AG08395 (cell line): ENCODE results near the gene SAV1.
"Not testable (repeated sequence)": the region's sequence is repeated elsewhere in the genome, so short reads cannot be mapped to it uniquely, and the experiment has no call there.

Experiments used
- DNase-seq: peaks from one replicate; pipeline ENCODE4 v3.0.0; 2012; ENCODE audit warnings: mixed read lengths, low spot score

The SAV1 gene

GRCh38 chr14:50665300-50665699 is 2.8 kb downstream of the SAV1 start:
- DNase-seq = not testable (repeated sequence)

DNA sequence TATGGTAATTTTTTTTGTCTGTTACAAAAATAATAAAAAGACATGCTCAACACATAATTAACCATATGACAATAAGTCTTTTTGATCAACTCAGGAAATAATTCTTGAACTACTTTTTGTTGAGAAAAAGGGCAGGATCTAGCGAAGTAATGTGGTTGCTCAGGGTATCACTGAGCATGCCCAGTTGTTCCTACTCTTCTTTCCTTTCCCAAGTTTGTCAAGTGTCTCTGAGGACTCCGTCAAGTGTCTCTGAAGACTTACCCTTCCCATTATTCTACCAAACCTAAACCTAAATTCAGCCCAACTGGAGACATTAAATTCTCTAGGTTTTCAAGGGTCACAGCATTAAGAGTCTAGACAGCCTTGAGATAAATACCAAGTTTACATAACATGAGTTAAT is 3.5 kb downstream of the SAV1 start:
- not testable (repeated sequence) for DNase-seq

- no peak for DNase-seq
These were observed 8.7 kb downstream of the SAV1 start for GRCh38 chr14:50659327-50659974.

GRCh38 chr14:50658203-50658602 is 9.9 kb downstream of the SAV1 start:
- peak; percentile 48 for DNase-seq

DNA sequence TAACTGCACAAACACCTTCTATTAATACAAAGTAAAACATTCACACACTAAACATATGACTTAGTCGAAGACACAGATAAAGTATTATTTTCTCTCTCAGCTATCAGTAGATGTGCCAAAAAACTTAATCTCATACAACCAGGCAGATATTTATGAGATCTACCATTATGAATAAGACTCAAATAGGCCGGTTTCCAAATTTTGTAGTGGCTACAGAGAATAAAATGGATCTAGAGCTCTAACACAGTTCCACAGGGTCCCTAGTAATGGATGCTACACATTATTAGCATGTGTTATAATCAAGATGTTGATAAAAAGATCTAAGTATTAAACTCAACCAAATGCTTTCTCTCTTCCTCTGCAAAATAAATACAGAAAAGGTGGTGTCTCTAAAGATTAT is 10.4 kb downstream of the SAV1 start:
- DNase-seq = no peak

DNA sequence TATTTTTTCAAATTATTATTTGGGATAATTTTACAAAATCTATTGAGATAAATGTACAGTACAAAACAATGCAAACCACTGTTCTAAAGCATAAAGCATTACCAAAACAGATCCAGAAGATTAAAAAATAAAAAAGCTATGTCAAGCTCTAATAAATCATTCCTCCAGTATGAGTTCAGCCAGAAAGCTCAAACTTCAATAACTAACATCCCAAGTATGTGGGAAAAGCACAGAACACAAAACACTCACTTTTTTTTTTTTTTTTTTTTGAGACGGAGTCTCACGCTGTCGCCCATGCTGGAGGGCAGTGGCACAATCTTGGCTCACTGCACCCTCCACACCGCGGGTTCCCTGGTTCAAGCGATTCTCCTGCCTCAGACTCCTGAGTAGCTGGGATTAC is 11.3 kb downstream of the SAV1 start:
- DNase-seq = no peak

GRCh38 chr14:50649691-50650090 is 18.4 kb downstream of the SAV1 start:
- DNase-seq = no peak

- no peak for DNase-seq
These were observed 20.4 kb downstream of the SAV1 start for GRCh38 chr14:50647753-50648152.

DNA sequence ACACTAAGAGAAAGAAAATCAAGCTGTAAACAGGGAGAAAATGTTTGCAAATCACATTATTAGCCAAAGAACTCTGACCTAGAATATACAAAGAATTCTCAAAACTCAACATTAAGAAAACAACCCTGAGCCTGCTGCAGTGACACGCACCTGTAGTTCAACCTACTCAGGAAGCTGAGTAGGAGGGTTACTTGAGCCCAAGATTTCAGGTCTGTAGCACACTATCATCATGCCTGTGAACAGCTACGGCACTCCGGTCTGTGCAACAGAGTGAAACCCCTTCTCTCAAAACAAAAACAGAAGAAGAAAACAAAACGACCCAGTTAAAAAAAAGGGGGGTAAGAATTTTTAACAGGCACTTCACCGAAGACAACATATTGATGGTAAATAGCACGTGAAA is 20.8 kb downstream of the SAV1 start:
- no peak for DNase-seq

GRCh38 chr14:50635141-50635540 is 33.0 kb downstream of the SAV1 start:
- DNase-seq = no peak

DNA sequence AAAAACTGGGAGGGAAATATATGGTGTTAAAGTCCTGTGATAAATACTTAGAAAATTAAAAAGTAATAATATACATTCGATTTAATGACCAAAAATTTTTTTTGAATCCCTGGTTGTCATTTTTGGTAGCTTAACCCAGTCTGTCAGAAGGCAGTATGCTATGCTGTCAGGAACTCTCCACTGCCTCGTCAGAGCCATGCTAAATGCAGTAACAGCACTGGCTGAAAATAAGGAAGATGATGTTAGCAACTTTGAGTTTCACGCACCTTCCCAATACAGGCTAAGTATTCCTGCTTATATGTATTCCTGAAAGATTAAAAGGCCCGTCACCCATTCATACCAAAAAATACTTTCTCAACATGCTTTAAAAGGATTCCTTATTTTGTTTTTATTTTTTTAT is 34.2 kb downstream of the SAV1 start:
- no peak for DNase-seq

DNA sequence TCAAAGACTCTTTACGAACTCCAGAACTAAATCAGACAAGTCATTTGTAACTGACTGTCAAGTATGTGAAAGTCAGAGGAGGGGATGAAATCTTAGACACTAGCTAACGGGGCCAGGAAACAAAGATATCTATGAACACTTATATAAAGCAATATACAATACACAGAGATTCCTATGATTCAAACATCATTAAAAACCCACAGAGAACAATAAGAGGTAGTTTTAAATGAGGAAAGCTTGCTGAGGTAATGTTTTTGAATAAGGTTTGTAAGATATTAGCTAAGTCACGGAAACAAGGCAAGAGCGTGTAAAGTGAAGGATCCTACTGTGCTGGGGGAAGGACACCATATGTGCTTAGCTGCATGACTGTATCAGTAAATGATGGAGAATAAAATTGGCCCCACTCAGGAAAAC is 36.7 kb downstream of the SAV1 start:
- DNase-seq = peak; percentile 21

- DNase-seq = not testable (repeated sequence)
These were observed 43.2 kb downstream of the SAV1 start for GRCh38 chr14:50624947-50625346.

GRCh38 chr14:50624447-50624846 is 43.7 kb downstream of the SAV1 start:
- DNase-seq = no peak

DNA sequence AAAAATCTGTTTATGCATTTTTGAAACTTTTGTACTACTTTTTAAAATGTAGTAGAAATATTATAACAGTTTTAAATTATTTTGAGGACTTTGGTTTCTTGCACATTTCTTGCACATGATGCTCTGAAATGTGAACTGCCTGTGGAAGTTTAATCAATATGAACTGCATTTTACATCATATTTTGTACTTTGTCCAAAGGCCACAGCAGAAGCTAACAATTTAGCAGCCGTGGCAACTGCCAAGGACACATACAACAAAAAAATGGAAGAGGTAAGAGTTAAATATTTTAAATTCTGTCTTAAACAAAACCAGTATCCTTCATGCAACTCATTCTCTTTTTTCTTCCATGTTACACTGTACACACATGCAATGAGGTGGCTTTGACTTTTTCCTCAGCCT is 45.1 kb downstream of the SAV1 start:
- no peak for DNase-seq

GRCh38 chr14:50620341-50620740 is 47.8 kb downstream of the SAV1 start:
- no peak for DNase-seq

- peak; percentile 55 for DNase-seq
These were observed 48.5 kb downstream of the SAV1 start for GRCh38 chr14:50619569-50620141.

GRCh38 chr14:50616275-50616674 is 51.8 kb downstream of the SAV1 start:
- DNase-seq = no peak

DNA sequence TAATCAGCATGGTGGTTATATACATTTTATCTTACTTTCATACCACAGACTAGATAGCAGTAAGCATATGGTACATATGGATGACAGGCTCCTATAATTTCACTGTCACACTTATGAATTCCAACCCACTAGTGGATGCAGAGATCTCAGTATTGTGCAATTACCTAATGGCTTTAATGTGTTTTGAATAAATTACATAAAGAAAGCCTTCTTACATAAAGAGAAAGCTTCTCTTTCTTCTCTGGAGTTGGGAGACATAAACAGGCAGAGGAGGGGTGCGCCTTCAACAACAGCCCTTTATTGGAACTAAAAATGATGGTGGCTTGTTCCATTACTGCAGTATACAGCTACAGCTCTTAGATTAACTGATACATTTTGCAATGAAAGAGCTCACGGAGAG is 52.6 kb downstream of the SAV1 start:
- no peak for DNase-seq

- DNase-seq = no peak
These were observed 53.0 kb downstream of the SAV1 start for GRCh38 chr14:50615056-50615455.

DNA sequence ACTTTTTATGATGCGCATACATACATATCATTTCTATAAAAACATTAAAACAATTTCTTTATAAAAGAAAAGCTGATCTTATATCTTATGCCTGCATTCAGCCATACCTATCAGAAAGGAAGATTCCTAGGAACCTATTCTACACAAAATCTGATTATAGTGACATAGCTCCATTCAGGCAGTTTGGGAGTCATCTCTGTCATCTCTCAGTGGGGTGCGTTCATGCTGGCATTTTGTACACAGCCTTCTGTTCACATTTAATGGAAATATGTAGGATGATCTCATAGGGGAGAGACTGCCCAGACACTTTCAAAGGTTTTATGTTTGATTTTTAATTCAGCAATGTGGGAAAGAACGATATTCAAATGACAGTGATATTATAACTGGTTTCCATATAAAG is 55.3 kb downstream of the SAV1 start:
- no peak for DNase-seq

DNA sequence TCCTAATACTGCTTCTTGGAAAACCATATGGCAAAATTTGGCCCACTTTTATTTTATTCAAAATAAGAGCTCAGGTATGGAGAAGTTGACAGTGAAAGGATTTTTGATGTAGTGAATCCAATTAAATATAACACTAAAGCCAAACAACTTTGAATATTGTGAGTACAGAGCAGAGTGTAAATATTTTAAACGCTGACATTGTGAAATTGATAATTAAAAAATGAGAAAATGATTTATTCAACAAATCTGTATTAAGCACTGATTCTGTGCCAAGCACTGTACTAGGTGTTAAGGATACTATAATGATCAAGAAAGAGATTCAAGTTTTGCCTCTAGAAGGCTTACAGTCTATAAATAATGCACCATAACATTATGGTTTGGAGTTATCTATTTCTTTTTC is 57.6 kb downstream of the SAV1 start:
- DNase-seq = no peak

DNA sequence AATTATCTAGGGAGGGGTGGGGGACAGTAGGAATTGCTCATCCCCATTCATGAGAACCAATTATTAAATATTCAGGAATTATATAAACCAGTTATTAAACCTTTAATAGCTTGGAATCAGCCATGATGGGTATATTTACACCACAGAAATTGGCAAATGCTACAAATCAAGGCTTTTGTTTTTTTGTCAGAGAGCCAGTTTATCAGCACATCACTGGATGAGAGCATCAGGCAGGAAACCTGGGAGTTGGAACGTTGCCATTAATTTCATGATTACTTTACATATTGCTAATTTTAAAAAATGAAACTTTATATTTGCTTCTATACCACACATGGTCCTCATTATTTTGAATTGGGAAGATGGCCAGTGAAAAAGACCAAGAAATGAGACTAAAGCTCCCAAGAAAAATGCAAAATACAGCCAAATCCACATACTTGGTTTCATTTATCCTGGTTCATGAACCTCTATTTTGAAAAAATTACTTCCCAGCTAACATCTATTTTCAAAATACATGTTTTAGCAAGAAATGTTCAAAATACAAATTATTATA is 59.7 kb downstream of the SAV1 start:
- DNase-seq = peak; percentile 24

DNA sequence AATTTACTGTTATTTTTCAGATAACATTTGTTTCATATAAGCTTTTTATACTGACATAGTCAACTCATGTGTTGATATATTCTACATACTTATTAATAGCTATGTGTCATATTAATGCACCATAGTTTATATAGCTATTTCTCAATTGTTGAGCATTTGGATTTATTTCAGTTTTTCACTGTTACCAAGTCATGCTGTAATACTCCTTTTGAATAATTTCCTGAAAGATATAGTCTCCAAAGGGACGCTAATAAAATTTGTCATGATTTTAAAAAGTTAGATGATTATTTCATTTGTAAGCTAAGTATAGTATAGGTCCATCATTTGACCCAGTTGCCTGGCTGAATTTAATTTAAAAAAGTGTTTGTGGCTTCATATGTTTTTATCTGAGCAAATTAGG is 60.3 kb downstream of the SAV1 start:
- DNase-seq = no peak
